ENCODE measurements around the gene TRAFD1. TPM values are rescaled to one million over a fixed set of nuclear protein-coding genes. Genes with fewer than 3 reads are reported as not detected.

TRAFD1 gene
- total and polyA plus RNA-seq, 9 of the 15 experiments (the other 6 are each of a cell fraction or from before 2014, with no cell fraction given): 41.3 to 85.5 (median 54.5) TPM

DNA sequence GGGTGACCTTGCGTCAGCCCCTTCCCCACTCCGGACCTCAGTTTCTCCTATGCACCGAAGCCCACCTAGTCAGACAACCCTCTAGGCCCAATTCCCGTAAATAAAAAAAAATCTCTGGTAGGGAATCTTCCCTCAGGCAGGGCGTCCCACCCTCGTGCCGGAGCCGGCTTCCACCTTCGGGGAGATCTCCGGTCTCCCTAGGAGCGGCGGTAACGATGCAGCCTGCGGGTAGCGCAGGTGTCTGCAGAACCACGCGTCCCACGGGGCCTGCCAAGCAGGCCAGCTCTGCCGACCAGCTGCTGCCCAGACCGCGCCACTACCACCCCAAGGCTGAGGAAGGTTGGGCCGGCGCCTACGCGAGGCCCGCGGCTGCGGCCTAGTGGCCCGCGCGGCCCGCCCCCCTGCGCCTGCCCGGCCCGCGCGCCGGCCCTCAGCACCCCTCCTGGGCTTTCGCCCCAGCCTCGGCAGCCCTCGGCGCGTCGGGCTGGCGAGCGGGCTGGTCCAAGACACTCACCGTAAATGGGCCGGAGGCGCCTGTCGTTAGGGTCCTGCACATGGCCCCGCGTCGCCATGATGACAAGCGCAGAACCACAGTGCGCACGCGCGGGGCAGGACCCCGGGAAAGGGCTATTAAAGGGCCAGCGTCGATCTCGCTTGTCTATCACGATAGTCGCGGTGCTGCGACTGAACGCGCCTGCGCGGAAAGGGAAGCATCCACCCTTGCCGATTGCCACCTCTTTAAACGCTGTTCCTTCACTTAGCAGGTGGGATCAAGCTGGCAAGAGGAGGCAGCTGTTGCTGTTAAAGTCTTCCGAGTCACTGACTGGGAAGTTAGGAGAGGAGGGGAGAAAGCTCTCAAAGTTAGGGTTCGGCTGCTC lies 16.9 kb upstream of the TRAFD1 start, which contains the start of gene NAA25 (continued):
- TF ChIP-seq, protein P1, sequence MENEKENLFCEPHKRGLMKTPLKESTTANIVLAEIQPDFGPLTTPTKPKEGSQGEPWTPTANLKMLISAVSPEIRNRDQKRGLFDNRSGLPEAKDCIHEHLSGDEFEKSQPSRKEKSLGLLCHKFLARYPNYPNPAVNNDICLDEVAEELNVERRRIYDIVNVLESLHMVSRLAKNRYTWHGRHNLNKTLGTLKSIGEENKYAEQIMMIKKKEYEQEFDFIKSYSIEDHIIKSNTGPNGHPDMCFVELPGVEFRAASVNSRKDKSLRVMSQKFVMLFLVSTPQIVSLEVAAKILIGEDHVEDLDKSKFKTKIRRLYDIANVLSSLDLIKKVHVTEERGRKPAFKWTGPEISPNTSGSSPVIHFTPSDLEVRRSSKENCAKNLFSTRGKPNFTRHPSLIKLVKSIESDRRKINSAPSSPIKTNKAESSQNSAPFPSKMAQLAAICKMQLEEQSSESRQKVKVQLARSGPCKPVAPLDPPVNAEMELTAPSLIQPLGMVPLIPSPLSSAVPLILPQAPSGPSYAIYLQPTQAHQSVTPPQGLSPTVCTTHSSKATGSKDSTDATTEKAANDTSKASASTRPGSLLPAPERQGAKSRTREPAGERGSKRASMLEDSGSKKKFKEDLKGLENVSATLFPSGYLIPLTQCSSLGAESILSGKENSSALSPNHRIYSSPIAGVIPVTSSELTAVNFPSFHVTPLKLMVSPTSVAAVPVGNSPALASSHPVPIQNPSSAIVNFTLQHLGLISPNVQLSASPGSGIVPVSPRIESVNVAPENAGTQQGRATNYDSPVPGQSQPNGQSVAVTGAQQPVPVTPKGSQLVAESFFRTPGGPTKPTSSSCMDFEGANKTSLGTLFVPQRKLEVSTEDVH (IDR thresholded peaks at IDR 0.05; ENCODE audit: low read depth, partially characterized antibody): no peak
- TF ChIP-seq MTF1 (CRISPR knock-in tag; IDR thresholded peaks at IDR 0.05; ENCODE audit: borderline replicate concordance): no peak
- TF ChIP-seq, protein P2, sequence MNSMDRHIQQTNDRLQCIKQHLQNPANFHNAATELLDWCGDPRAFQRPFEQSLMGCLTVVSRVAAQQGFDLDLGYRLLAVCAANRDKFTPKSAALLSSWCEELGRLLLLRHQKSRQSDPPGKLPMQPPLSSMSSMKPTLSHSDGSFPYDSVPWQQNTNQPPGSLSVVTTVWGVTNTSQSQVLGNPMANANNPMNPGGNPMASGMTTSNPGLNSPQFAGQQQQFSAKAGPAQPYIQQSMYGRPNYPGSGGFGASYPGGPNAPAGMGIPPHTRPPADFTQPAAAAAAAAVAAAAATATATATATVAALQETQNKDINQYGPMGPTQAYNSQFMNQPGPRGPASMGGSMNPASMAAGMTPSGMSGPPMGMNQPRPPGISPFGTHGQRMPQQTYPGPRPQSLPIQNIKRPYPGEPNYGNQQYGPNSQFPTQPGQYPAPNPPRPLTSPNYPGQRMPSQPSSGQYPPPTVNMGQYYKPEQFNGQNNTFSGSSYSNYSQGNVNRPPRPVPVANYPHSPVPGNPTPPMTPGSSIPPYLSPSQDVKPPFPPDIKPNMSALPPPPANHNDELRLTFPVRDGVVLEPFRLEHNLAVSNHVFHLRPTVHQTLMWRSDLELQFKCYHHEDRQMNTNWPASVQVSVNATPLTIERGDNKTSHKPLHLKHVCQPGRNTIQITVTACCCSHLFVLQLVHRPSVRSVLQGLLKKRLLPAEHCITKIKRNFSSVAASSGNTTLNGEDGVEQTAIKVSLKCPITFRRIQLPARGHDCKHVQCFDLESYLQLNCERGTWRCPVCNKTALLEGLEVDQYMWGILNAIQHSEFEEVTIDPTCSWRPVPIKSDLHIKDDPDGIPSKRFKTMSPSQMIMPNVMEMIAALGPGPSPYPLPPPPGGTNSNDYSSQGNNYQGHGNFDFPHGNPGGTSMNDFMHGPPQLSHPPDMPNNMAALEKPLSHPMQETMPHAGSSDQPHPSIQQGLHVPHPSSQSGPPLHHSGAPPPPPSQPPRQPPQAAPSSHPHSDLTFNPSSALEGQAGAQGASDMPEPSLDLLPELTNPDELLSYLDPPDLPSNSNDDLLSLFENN (IDR thresholded peaks at IDR 0.05; ENCODE audit: low read depth in 2 of 2, low read length in 2 of 2): no peak
- TF ChIP-seq SP2 (IDR thresholded peaks at IDR 0.05; ENCODE audit: extremely low read depth, low read depth, low read length, poor library complexity, severe bottlenecking): no peak
- no peak for TF ChIP-seq ZNF436 (CRISPR knock-in tag; IDR thresholded peaks at IDR 0.05)
- no peak for TF ChIP-seq SAFB2 (IDR thresholded peaks at IDR 0.05; ENCODE audit: borderline replicate concordance, low read depth, low read length, severe bottlenecking)
- TF ChIP-seq ZNF165 (CRISPR knock-in tag; IDR thresholded peaks at IDR 0.05; ENCODE audit: borderline replicate concordance): no peak
- TF ChIP-seq ZNF212 (CRISPR knock-in tag; IDR thresholded peaks at IDR 0.05): no peak
- no peak for TF ChIP-seq ZNF384 (IDR thresholded peaks at IDR 0.05; ENCODE audit: low read depth, low read length)
- TF ChIP-seq, protein P3, sequence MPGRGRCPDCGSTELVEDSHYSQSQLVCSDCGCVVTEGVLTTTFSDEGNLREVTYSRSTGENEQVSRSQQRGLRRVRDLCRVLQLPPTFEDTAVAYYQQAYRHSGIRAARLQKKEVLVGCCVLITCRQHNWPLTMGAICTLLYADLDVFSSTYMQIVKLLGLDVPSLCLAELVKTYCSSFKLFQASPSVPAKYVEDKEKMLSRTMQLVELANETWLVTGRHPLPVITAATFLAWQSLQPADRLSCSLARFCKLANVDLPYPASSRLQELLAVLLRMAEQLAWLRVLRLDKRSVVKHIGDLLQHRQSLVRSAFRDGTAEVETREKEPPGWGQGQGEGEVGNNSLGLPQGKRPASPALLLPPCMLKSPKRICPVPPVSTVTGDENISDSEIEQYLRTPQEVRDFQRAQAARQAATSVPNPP (IDR thresholded peaks at IDR 0.05; ENCODE audit: borderline replicate concordance, insufficient read depth, insufficient read length): no peak
- TF ChIP-seq KLF16 (IDR thresholded peaks at IDR 0.05): no peak
- TF ChIP-seq, protein P4, sequence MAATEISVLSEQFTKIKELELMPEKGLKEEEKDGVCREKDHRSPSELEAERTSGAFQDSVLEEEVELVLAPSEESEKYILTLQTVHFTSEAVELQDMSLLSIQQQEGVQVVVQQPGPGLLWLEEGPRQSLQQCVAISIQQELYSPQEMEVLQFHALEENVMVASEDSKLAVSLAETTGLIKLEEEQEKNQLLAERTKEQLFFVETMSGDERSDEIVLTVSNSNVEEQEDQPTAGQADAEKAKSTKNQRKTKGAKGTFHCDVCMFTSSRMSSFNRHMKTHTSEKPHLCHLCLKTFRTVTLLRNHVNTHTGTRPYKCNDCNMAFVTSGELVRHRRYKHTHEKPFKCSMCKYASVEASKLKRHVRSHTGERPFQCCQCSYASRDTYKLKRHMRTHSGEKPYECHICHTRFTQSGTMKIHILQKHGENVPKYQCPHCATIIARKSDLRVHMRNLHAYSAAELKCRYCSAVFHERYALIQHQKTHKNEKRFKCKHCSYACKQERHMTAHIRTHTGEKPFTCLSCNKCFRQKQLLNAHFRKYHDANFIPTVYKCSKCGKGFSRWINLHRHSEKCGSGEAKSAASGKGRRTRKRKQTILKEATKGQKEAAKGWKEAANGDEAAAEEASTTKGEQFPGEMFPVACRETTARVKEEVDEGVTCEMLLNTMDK (IDR thresholded peaks at IDR 0.05; ENCODE audit: borderline replicate concordance, insufficient read depth, low read depth, low read length, poor library complexity, severe bottlenecking): no peak
- TF ChIP-seq, protein P5, sequence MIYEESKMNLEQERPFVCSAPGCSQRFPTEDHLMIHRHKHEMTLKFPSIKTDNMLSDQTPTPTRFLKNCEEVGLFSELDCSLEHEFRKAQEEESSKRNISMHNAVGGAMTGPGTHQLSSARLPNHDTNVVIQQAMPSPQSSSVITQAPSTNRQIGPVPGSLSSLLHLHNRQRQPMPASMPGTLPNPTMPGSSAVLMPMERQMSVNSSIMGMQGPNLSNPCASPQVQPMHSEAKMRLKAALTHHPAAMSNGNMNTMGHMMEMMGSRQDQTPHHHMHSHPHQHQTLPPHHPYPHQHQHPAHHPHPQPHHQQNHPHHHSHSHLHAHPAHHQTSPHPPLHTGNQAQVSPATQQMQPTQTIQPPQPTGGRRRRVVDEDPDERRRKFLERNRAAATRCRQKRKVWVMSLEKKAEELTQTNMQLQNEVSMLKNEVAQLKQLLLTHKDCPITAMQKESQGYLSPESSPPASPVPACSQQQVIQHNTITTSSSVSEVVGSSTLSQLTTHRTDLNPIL (CRISPR knock-in tag; IDR thresholded peaks at IDR 0.05): no peak
- TF ChIP-seq BRD9 (IDR thresholded peaks at IDR 0.05; ENCODE audit: low read depth, partially characterized antibody): no peak
